ENCODE data around the gene RBM14. TPM values are rescaled to one million over a fixed set of nuclear protein-coding genes. Genes with fewer than 3 reads are reported as not detected.

Gene RBM14
- total and polyA plus RNA-seq, 9 of the 15 experiments (the other 6 are each of a cell fraction or from before 2014, with no cell fraction given), result 5.5 to 131 (median 42.6) TPM

- no peak for TF ChIP-seq TFAM (CRISPR knock-in tag; conservative IDR thresholded peaks at IDR 0.05)
- TF ChIP-seq MEF2D (tag; conservative IDR thresholded peaks at IDR 0.05; ENCODE audit: low read depth), result no peak
- TF ChIP-seq GABPB2 (CRISPR knock-in tag; conservative IDR thresholded peaks at IDR 0.05), result no peak
- TF ChIP-seq PHB (CRISPR knock-in tag; IDR thresholded peaks at IDR 0.05), result no peak
- TF ChIP-seq RFX1 (IDR thresholded peaks at IDR 0.05), result no peak
- TF ChIP-seq XRCC5 (IDR thresholded peaks at IDR 0.05; ENCODE audit: low read depth, low read length), result no peak
- Histone ChIP-seq H4K20me1 (replicated peaks; ENCODE audit: control insufficient read depth, insufficient read depth, low read length) (no peaks in the 10 kb centered on the region), H3K79me2 (ENCODE audit: control insufficient read depth, insufficient read depth, low read length) (no peaks in the 10 kb centered on the region), H3K27me3 (ENCODE audit: control insufficient read depth in 2 of 2, insufficient read depth in 2 of 2, low read length in 2 of 2) (no peaks in the 10 kb centered on the region), H3K9me1 (ENCODE audit: control insufficient read depth, insufficient read depth, low read length) (no peaks in the 10 kb centered on the region), H3K4me2 (ENCODE audit: insufficient read depth, low read length) (no peak overlapping the region), H3K36me3 (ENCODE audit: control insufficient read depth, insufficient read depth, low read length) (peaks cover 58% of the 10 kb centered on the region; the same call in 2 of the 3 replicates), H3K4me1 (replicated peaks in 1 of 2; ENCODE audit: control insufficient read depth in 2 of 2, insufficient read depth in 2 of 2, low read length in 2 of 2) (peaks cover 3 to 18% of the 10 kb centered on the region in 2 experiments; a peak in 4 of 5 replicates), H3K9me3 (replicated peaks; ENCODE audit: control insufficient read depth, insufficient read depth, low read depth, low read length) (no peaks in the 10 kb centered on the region; the same call in 1 of the 2 replicates), H3K27ac (ENCODE audit: extremely low read depth, low read depth, low read length) (no peak overlapping the region), H3K9ac (ENCODE audit: insufficient read depth in 1 of 2, low read depth in 2 of 2, low read length in 2 of 2) (0 out of 4 replicates have a peak overlapping the region, but pooled peaks of 1 of the 2 experiments have one; percentile 0), H2AFZ (ENCODE audit: low read depth, low read length) (no peak overlapping the region), H3K4me3 (no peak overlapping the region)
- no peak for ATAC-seq
- FAIRE-seq, result no peak
- no TSS peak for BruUV-seq (replicated peaks)
- 82% methylated on average over 5 of the region's 6 CpGs for WGBS (ENCODE audit: insufficient coverage, low coverage, missing lambda C conversion rate)
- DNase-seq (ENCODE audit: extremely low read depth in 1 of 4, low spot score in 3 of 4), result no peak
- CTCF ChIA-PET (ENCODE audit: low intra/inter-chr PET ratio), result no interaction called here
- in situ Hi-C loops (cut with MboI) (no loop called here), intact Hi-C loops (cut with micrococcal nuclease) (no loop called here)
- POLR2A ChIA-PET, result interaction anchor here (0.7 to 5.3 kb wide), 2 partner anchors 11 to 13 kb away, joined by 3 to 34 read pairs; partner anchors contain the start of gene RBM14
Measured at GRCh38 chr11:66603072-66603471, 13.4 kb upstream of the RBM14 start.

- Histone ChIP-seq H3K9ac (ENCODE audit: insufficient read depth in 1 of 2, low read depth in 2 of 2, low read length in 2 of 2) (no peak overlapping the region), H3K27ac (ENCODE audit: extremely low read depth, low read depth, low read length) (no peak overlapping the region), H3K9me1 (ENCODE audit: control insufficient read depth, insufficient read depth, low read length) (no peaks in the 10 kb centered on the region), H3K79me2 (ENCODE audit: control insufficient read depth, insufficient read depth, low read length) (no peaks in the 10 kb centered on the region), H3K27me3 (ENCODE audit: control insufficient read depth in 2 of 2, insufficient read depth in 2 of 2, low read length in 2 of 2) (no peaks in the 10 kb centered on the region), H3K9me3 (replicated peaks; ENCODE audit: control insufficient read depth, insufficient read depth, low read depth, low read length) (no peaks in the 10 kb centered on the region; the same call in 1 of the 2 replicates), H2AFZ (ENCODE audit: low read depth, low read length) (no peak overlapping the region), H3K36me3 (ENCODE audit: control insufficient read depth, insufficient read depth, low read length) (peaks cover 50% of the 10 kb centered on the region; the same call in 2 of the 3 replicates), H3K4me1 (replicated peaks in 1 of 2; ENCODE audit: control insufficient read depth in 2 of 2, insufficient read depth in 2 of 2, low read length in 2 of 2) (peaks cover 3 to 15% of the 10 kb centered on the region in 2 experiments; a peak in 4 of 5 replicates), H4K20me1 (replicated peaks; ENCODE audit: control insufficient read depth, insufficient read depth, low read length) (no peaks in the 10 kb centered on the region), H3K4me2 (ENCODE audit: insufficient read depth, low read length) (no peak overlapping the region), H3K4me3 (no peak overlapping the region)
- ATAC-seq (no peak), DNase-seq (ENCODE audit: extremely low read depth in 1 of 4, low spot score in 3 of 4) (peak in 1 of 4 experiments; percentile 25), FAIRE-seq (no peak)
- intact Hi-C loops (cut with micrococcal nuclease) (no loop called here), in situ Hi-C loops (cut with MboI) (no loop called here)
- ChIA-PET CTCF (ENCODE audit: low intra/inter-chr PET ratio) (no interaction called here), POLR2A (interaction anchor here (2.1 to 5.3 kb wide), 2 partner anchors 9 to 12 kb away, joined by 7 to 34 read pairs; partner anchors contain the start of gene RBM14)
- no TSS peak for BruUV-seq (replicated peaks)
- 17% methylated on average over 5 of the region's 5 CpGs for WGBS (ENCODE audit: insufficient coverage, low coverage, missing lambda C conversion rate)
- TF ChIP-seq FOXM1 (IDR thresholded peaks at IDR 0.05; ENCODE audit: low read depth) (peak; percentile 38; the same call in 1 of the 2 replicates), FOXM1 (CRISPR knock-in tag; IDR thresholded peaks at IDR 0.05; ENCODE audit: low read depth) (no peak), CBFA2T2 (conservative IDR thresholded peaks at IDR 0.05) (peak; percentile 65), TAL1 (IDR thresholded peaks at IDR 0.05) (peak; percentile 79), DPF2 (IDR thresholded peaks at IDR 0.05) (0 out of 2 replicates have a peak, but pooled peaks have one; percentile 45), EP300 (IDR thresholded peaks at IDR 0.05; ENCODE audit: low read length) (0 out of 2 replicates have a peak, but pooled peaks have one; percentile 12), CBX1 (IDR thresholded peaks at IDR 0.05; ENCODE audit: low read depth) (no peak), MTA2 (IDR thresholded peaks at IDR 0.05; ENCODE audit: low read depth) (peak; percentile 61), TEAD4 (IDR thresholded peaks at IDR 0.05; ENCODE audit: low read length) (peak; percentile 64), TEAD4 (CRISPR knock-in tag; IDR thresholded peaks at IDR 0.05; ENCODE audit: borderline replicate concordance) (no peak), ZNF695 (CRISPR knock-in tag; IDR thresholded peaks at IDR 0.05) (no peak), ATF3 (IDR thresholded peaks at IDR 0.05) (no peak), ATF3 (CRISPR knock-in tag; conservative IDR thresholded peaks at IDR 0.05) (no peak), ARID1B (IDR thresholded peaks at IDR 0.05) (peak; percentile 86)
Measured at GRCh38 chr11:66604155-66604554, 12.3 kb upstream of the RBM14 start.

Measured in K562 (cell line).